Common myeloid progenitor, CD34-positive (primary cell): Measurements from ENCODE around the gene KLF6.

Source experiments
- CTCF ChIA-PET: fragments of 350-600 bp; sonication (Branson Sonifier 250); formaldehyde crosslinking; loops from one replicate; lab custom pipeline; 2021; ENCODE audit warnings: antibody characterized with exemption; lab: Charles Lee
- POLR2A ChIA-PET: fragments of 350-600 bp; sonication (Branson Sonifier 250); formaldehyde crosslinking; loops from one replicate; lab custom pipeline; 2021; ENCODE audit warnings: antibody characterized with exemption; lab: Charles Lee
- DNase-seq, 3 donors: peaks; one replicate each; pipeline versions ENCODE4 v3.0.0 to v3.0.0-alpha.2; 2013
- H3K27ac ChIP-seq, 2 experiments: 1 replicate in 1 of 2; 2 replicates in 1 of 2; pipeline ENCODE4 v1.7.0; 2013; ENCODE audit warnings: inconsistent platforms in 2 of 2, low read length in 2 of 2, mild to moderate bottlenecking in 2 of 2, low read depth in 1 of 2, moderate library complexity in 1 of 2; ENCODE audit not compliant: severe bottlenecking in 2 of 2, insufficient read depth in 1 of 2, poor library complexity in 1 of 2
- H3K27me3 ChIP-seq, 5 experiments: replicated peaks in 2 of 5; 1 replicate in 3 of 5; 2 replicates in 2 of 5; pipeline versions ENCODE4 v1.6.1 to v1.7.0; 2013; ENCODE audit warnings: low read length in 4 of 5, mild to moderate bottlenecking in 2 of 5, moderate library complexity in 2 of 5, inconsistent platforms in 1 of 5; ENCODE audit not compliant: insufficient read depth in 5 of 5, control insufficient read depth in 4 of 5
- H3K36me3 ChIP-seq, 4 experiments: 1 replicate in 2 of 4; 2 replicates in 2 of 4; pipeline versions ENCODE4 v1.6.1 to v1.7.0; 2013; ENCODE audit warnings: low read length in 3 of 4, control low read depth in 1 of 4, mild to moderate bottlenecking in 1 of 4; ENCODE audit not compliant: control insufficient read depth in 4 of 4, insufficient read depth in 4 of 4
- H3K4me1 ChIP-seq, 4 experiments: 1 replicate in 3 of 4; 2 replicates in 1 of 4; pipeline versions ENCODE4 v1.6.1 to v1.7.1; 2013; ENCODE audit warnings: low read length in 3 of 4, mild to moderate bottlenecking in 3 of 4, control low read depth in 1 of 4, inconsistent platforms in 1 of 4, moderate library complexity in 1 of 4; ENCODE audit not compliant: control insufficient read depth in 4 of 4, insufficient read depth in 4 of 4; ENCODE audit errors: control extremely low read depth in 1 of 4
- H3K4me3 ChIP-seq, 7 experiments: 1 replicate in 4 of 7; 2 replicates in 3 of 7; pipeline versions ENCODE4 v1.5.1 to v1.7.0; 2013; ENCODE audit warnings: mild to moderate bottlenecking in 7 of 7, low read length in 6 of 7, moderate library complexity in 6 of 7, inconsistent platforms in 2 of 7, low read depth in 2 of 7, control low read depth in 1 of 7; ENCODE audit not compliant: insufficient read depth in 4 of 7, control insufficient read depth in 1 of 7; ENCODE audit errors: extremely low read depth in 1 of 7
- H3K9me3 ChIP-seq, 5 experiments: 1 replicate in 4 of 5; 2 replicates in 1 of 5; pipeline versions ENCODE4 v1.6.1 to v1.7.1; 2013; ENCODE audit warnings: low read length in 4 of 5, mild to moderate bottlenecking in 2 of 5, inconsistent platforms in 1 of 5, low read depth in 1 of 5, moderate library complexity in 1 of 5; ENCODE audit not compliant: control insufficient read depth in 4 of 5, insufficient read depth in 2 of 5; ENCODE audit errors: control extremely low read depth in 1 of 5
- WGBS: methylation state at CpG from one replicate; pipeline ENCODE4 v1.1.5; 2013; ENCODE audit not compliant: insufficient coverage; 5-methylcytosine and 5-hydroxymethylcytosine counted together

Gene KLF6

DNA sequence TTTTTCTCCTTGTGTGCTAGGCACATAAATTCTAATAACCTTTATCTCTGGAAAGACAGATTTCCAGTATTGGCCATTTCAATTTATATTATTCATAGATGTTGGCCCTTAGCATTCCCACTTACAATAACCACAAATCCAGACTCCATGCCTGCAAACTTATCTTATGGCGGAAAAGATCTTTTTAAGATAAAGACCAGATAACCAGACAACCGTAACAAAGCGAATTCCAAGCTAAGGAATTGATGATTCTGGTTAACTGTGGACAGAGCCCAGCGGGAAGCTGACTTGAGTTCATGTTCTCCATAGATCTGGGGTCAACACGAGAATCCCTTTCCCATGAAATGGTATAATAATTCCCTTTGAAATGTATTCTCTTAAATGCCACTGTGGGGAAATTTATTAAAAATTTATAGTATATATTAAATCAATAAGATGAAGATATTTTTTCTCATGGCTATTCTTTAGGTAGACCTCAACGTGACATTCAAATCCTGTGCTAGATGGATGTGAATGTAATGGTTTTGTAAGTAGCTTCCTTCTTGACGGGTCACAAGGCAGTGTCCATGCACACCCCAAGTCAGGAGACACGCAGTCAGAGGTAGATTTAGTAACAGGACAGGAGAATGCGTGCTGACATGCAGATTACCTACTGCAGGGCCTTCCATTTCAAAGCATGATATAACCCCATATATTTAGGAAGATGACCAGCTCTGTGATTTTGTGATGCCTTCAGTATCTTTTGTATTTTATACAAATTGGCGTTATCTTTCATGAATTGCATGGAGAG lies 37.7 kb upstream of the KLF6 start:
- 97% methylated on average over 5 of the region's 10 CpGs for WGBS
- CTCF ChIA-PET: no interaction called here

DNA sequence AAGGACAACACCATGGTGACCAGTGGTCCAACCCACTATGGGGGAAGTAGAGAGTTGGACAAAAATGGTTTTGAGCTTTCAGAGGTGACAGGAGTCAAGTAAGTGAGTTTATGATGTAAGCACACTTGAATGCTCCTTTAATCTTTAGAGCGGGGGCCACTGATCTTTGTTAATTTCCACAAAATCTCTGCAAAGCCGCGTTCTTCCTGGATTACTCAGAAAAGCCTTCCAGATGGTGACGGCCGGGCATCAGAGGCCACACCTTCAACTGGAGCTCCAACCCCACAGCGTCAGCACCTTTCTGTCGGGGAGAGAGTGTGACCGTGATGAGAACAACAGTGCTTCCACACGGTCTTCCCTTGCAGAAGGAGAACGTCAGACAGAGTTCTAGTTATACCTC lies 35.2 kb upstream of the KLF6 start:
- peaks cover 0 to 7% (median 3%) of the 10 kb centered on the region in 4 experiments for H3K4me1 ChIP-seq
- no peaks in the 10 kb centered on the region for H3K27me3 ChIP-seq
- H3K4me3 ChIP-seq: no peak overlapping the region
- CTCF ChIA-PET: interaction anchor here (1.3 to 2.3 kb wide), 2 partner anchors 9 to 67 kb away, joined by 3 to 8 read pairs; no protein-coding TSS in a partner anchor
- H3K9me3 ChIP-seq: peaks cover 0 to 2% (median 0%) of the 10 kb centered on the region in 5 experiments
- POLR2A ChIA-PET: no interaction called here
- 100% methylated on average over 10 of the region's 10 CpGs for WGBS
- no peaks in the 10 kb centered on the region for H3K36me3 ChIP-seq
- no peak for DNase-seq
- no peak overlapping the region for H3K27ac ChIP-seq

More for the DNA sequence above, 37.7 kb upstream of the KLF6 start:
- Histone ChIP-seq H3K9me3 (no peaks in the 10 kb centered on the region), H3K4me1 (peaks cover 0 to 7% (median 3%) of the 10 kb centered on the region in 4 experiments), H3K27me3 (no peaks in the 10 kb centered on the region), H3K36me3 (no peaks in the 10 kb centered on the region), H3K27ac (no peak overlapping the region), H3K4me3 (no peak overlapping the region)
- DNase-seq: no peak
- POLR2A ChIA-PET: no interaction called here

DNA sequence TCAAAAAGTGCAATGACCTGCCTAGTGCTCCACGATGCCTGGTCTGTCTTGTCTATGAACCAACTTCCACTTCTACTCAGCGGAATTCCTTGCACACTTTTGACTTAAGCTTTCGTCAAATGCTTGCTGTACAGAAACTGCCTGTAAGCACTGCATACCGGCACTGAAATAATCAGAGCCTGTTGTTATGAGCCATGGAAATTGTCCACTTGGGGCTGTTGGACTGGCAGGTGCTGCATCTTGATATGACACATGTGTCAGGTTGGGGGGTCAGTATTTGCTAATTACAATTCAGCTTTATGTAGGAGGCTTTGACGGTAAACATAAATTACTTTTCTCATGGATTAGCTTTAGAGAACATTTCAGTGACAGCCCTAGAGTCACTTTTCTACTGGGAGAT lies 32.0 kb upstream of the KLF6 start:
- POLR2A ChIA-PET: interaction anchor here (0.9 kb wide), 1 partner anchor 45 kb away, joined by 3 read pairs; no protein-coding TSS in a partner anchor
- H3K4me3 ChIP-seq: no peak overlapping the region
- CTCF ChIA-PET: no interaction called here

GRCh38 chr10:3814838-3815220 lies 29.8 kb upstream of the KLF6 start:
- 100% methylated on average over 5 of the region's 6 CpGs for WGBS
- no peak for DNase-seq
- Histone ChIP-seq H3K27ac (no peak overlapping the region), H3K9me3 (peaks cover 0 to 2% (median 0%) of the 10 kb centered on the region in 5 experiments), H3K27me3 (no peaks in the 10 kb centered on the region), H3K4me3 (no peak overlapping the region), H3K4me1 (peaks cover 4 to 24% (median 23%) of the 10 kb centered on the region in 4 experiments), H3K36me3 (no peaks in the 10 kb centered on the region)
- POLR2A ChIA-PET: no interaction called here
- CTCF ChIA-PET: no interaction called here

More for the DNA sequence above, 32.0 kb upstream of the KLF6 start:
- peaks cover 0 to 10% (median 5%) of the 10 kb centered on the region in 4 experiments for H3K4me1 ChIP-seq
- no peak overlapping the region for H3K27ac ChIP-seq
- no peaks in the 10 kb centered on the region for H3K27me3 ChIP-seq
- H3K9me3 ChIP-seq: peaks cover 0 to 2% (median 0%) of the 10 kb centered on the region in 5 experiments
- no peaks in the 10 kb centered on the region for H3K36me3 ChIP-seq
- DNase-seq: no peak
- 97% methylated on average over 5 of the region's 5 CpGs for WGBS

DNA sequence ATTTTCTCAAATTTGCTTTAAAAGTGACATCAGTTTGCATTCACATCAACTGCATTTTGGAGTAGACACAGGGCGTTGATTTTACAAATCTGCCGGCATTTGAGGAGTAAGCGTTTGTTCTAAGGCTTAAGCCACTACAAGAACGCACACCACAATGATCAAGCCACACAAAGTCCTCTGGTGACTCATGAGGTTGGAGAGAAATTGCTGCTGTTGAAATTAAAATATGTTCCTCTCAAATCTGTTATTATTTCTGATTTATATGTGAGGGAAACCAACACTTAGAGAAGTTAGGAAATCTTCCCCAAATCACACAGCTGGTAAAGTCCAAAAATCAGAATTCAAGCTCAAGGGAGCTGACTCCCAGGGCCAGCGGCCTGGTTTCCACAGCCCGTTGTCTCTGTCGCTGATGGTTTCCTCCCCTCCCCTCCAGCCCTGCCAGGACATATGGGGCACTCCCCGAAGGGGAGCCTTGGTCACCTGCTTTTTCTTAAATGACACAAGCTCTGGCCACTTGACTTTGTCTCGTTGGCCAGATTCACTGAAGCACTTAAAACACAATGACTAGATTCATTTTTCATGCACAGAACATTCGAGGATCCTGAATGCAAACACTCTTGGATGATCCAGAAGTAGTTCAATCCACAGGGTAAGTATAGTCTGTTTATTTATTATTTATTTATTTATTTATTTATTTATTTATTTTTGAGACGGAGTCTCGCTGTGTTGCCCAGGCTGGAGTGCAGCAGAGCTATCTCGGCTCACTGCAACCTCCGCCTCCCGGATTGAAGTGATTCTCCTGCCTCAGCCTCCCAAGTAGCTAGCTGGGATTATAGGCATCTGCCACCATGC lies 29.2 kb upstream of the KLF6 start:
- Histone ChIP-seq H3K27me3 (no peaks in the 10 kb centered on the region), H3K4me3 (no peak overlapping the region), H3K27ac (no peak overlapping the region), H3K9me3 (peaks cover 0 to 2% (median 0%) of the 10 kb centered on the region in 5 experiments), H3K36me3 (no peaks in the 10 kb centered on the region), H3K4me1 (peaks cover 4 to 30% (median 28%) of the 10 kb centered on the region in 4 experiments)
- POLR2A ChIA-PET: no interaction called here
- peak in 2 of 3 donors; percentile 32 to 34 for DNase-seq
- WGBS: 88% methylated on average over 4 of the region's 15 CpGs
- CTCF ChIA-PET: no interaction called here

GRCh38 chr10:3813267-3813666 lies 28.3 kb upstream of the KLF6 start:
- Histone ChIP-seq H3K4me1 (peaks cover 4 to 39% (median 37%) of the 10 kb centered on the region in 4 experiments), H3K4me3 (no peak overlapping the region), H3K9me3 (peaks cover 0 to 2% (median 0%) of the 10 kb centered on the region in 5 experiments), H3K27me3 (no peaks in the 10 kb centered on the region), H3K27ac (no peak overlapping the region), H3K36me3 (no peaks in the 10 kb centered on the region)
- 90% methylated on average over 2 of the region's 4 CpGs for WGBS
- DNase-seq: no peak
- CTCF ChIA-PET: no interaction called here
- POLR2A ChIA-PET: no interaction called here
